ENCODE measurements around the gene TPSG1. TPM values are rescaled to one million over a fixed set of nuclear protein-coding genes. Genes with fewer than 3 reads are reported as not detected.

TPSG1 gene
- total RNA-seq, 1 experiment from 2014 or later = not detected

DNA sequence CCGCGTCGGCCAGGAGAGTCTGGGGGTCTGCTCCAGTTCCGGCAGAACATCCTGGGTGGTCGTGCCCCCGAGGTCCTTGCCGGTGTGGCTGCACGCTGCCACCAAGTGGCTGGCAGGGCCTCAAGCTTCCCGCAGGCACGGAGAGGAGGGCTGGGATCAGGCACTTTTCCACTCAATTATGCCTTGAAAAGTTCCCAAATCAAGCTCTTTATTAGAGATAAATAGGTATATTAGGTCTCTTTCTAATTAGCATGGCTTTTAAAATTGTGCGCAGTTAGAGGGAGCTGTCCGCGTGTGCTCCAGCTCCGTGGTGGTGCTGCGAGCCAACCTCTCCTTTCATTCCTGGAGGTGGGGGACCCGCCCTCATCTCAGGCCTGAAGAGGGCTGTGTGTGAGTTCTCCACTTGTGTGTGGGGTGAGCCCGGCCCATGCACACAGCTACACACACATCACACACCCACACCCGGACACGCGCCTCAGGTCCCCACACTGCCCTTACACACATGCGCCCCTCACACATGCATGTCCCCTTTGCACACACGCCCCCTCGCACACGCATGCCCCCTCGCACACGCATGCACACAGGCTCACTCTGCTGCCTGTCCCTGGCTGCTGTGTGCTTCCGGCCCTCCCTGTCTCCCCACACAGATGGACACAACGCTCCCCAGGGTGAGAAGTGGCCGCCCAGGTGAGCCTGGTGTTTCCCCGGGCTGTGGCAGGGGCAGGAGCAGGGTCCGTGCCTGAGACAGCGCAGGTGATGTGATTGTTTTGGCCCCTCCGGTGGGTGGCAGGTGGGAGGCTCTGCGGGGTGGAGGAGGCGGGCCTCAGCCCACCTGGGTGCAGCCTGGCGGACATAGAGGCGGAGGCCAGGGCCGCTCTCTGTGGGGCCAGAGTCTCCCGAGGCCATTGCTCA lies 43.4 kb downstream of the TPSG1 start:
- no peak overlapping the region for H3K4me2 ChIP-seq (ENCODE audit: insufficient read depth, insufficient read length, low read length)
- no peak overlapping the region for H3K56ac ChIP-seq (ENCODE audit: insufficient read length, low read depth, low read length)
- no peak overlapping the region; the same call in 1 of the 2 replicates for H3K14ac ChIP-seq (ENCODE audit: insufficient read depth, low read length)
- no peak overlapping the region for H3K23ac ChIP-seq (ENCODE audit: insufficient read length, low read depth, low read length)
- no peaks in the 10 kb centered on the region for H3K79me2 ChIP-seq (ENCODE audit: insufficient read depth, low read length)
- no peak overlapping the region for H2BK15ac ChIP-seq (ENCODE audit: low read depth, low read length)
- no peak overlapping the region for H2BK5ac ChIP-seq (ENCODE audit: insufficient read length, low read length)
- H3K4me1 Mint-ChIP-seq = peaks cover 0 to 13% of the 10 kb centered on the region in 2 experiments; a peak in 2 of 4 replicates
- H3K36me3 Mint-ChIP-seq (ENCODE audit: insufficient read depth in 1 of 3, low read depth in 3 of 3) = peaks cover 0 to 8% (median 7%) of the 10 kb centered on the region in 3 experiments; a peak in 3 of 7 replicates
- H2BK20ac ChIP-seq (ENCODE audit: low read depth, low read length, poor library complexity, severe bottlenecking) = no peak overlapping the region
- H2AFZ ChIP-seq (ENCODE audit: low read length) = no peak overlapping the region
- H3K4me1 ChIP-seq (ENCODE audit: insufficient read depth, low read length) = no peaks in the 10 kb centered on the region
- no peak overlapping the region for H3T11ph ChIP-seq (ENCODE audit: low read length)
- H3K9me3 Mint-ChIP-seq = no peaks in the 10 kb centered on the region
- no peak overlapping the region for H4K8ac ChIP-seq (replicated peaks; ENCODE audit: insufficient read length, low read depth, low read length)
- no peak overlapping the region for H3K18ac ChIP-seq (ENCODE audit: insufficient read length, low read depth, low read length)
- no peak overlapping the region for H3K9ac ChIP-seq (ENCODE audit: extremely low read depth, insufficient read length, low read length)
- H3K27ac Mint-ChIP-seq = peak overlapping the region in 1 of 3 experiments; percentile 44; a peak in 2 of 7 replicates
- no peaks in the 10 kb centered on the region for H3K9me3 ChIP-seq (ENCODE audit: control insufficient read depth, low read depth, low read length)
- no peaks in the 10 kb centered on the region for H3K79me1 ChIP-seq (ENCODE audit: insufficient read depth, low read depth, low read length, poor library complexity, severe bottlenecking)
- no peak for DNase-seq
- WGBS (ENCODE audit: extremely low coverage, insufficient read length, low lambda C conversion rate) = no CpG with 5 or more reads among the region's 39 CpGs
- H3K27me3 ChIP-seq (ENCODE audit: insufficient read depth, low read length) = no peaks in the 10 kb centered on the region
- no peaks in the 10 kb centered on the region for H3K27me3 Mint-ChIP-seq (ENCODE audit: low read depth)
- no peak overlapping the region for H2AK5ac ChIP-seq (ENCODE audit: insufficient read length, low read length)
- H2BK120ac ChIP-seq (ENCODE audit: low read depth, low read length, poor library complexity, severe bottlenecking) = no peak overlapping the region
- peaks cover 2% of the 10 kb centered on the region for H3K23me2 ChIP-seq (ENCODE audit: insufficient read length, low read depth, low read length, poor library complexity, severe bottlenecking)
- H3K4ac ChIP-seq (ENCODE audit: low read depth, low read length) = no peak overlapping the region
- no peaks in the 10 kb centered on the region for H4K20me1 ChIP-seq (ENCODE audit: control insufficient read depth, insufficient read depth, insufficient read length)
- TF ChIP-seq, protein P1, sequence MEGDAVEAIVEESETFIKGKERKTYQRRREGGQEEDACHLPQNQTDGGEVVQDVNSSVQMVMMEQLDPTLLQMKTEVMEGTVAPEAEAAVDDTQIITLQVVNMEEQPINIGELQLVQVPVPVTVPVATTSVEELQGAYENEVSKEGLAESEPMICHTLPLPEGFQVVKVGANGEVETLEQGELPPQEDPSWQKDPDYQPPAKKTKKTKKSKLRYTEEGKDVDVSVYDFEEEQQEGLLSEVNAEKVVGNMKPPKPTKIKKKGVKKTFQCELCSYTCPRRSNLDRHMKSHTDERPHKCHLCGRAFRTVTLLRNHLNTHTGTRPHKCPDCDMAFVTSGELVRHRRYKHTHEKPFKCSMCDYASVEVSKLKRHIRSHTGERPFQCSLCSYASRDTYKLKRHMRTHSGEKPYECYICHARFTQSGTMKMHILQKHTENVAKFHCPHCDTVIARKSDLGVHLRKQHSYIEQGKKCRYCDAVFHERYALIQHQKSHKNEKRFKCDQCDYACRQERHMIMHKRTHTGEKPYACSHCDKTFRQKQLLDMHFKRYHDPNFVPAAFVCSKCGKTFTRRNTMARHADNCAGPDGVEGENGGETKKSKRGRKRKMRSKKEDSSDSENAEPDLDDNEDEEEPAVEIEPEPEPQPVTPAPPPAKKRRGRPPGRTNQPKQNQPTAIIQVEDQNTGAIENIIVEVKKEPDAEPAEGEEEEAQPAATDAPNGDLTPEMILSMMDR (conservative IDR thresholded peaks at IDR 0.05) = peak; percentile 42
- H4K91ac ChIP-seq (ENCODE audit: insufficient read length, low read depth, low read length) = no peak overlapping the region
- H3K27ac ChIP-seq (ENCODE audit: insufficient read length, low read depth, low read length) = no peak overlapping the region
- no peak overlapping the region for H4K5ac ChIP-seq (ENCODE audit: insufficient read length, low read depth, low read length)
- no peak overlapping the region for H2BK12ac ChIP-seq (ENCODE audit: insufficient read length, low read depth, low read length)
- H3K4me3 Mint-ChIP-seq = no peak overlapping the region; a peak in 1 of 5 replicates

All from H9 (cell line).